ENCODE results near the gene TIMP2. TPM values are rescaled to one million over a fixed set of nuclear protein-coding genes. Genes with fewer than 3 reads are reported as not detected.

Gene TIMP2
- total and polyA plus RNA-seq, 2 experiments from 2014 or later: 20.9 to 63.3 TPM

DNA sequence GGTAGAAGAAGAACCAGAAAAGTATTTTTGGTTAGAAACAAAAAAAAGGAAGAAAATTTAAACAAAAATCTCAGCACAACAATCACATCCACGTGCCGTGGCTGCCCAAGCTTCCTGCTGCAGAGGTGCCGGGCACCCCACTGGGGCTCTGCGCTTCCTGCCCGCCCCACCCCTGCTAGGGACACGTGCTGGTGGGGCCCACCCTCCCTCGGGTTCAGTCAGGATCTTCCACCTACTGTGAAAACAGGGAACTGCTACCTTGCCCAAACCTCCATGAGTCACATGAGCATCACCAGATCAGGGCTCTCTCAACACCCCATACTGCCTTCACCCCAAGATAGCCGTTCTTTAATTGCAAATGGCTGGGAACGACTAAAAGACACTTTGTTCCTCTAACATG, 118.7 kb downstream of the TIMP2 start:
- no peak overlapping the region for H3K4me3 ChIP-seq
- H2AFZ ChIP-seq: no peak overlapping the region
- TF ChIP-seq CTCF (IDR thresholded peaks at IDR 0.05; ENCODE audit: poor library complexity) (no peak), EZH2 (IDR thresholded peaks at IDR 0.05; ENCODE audit: borderline replicate concordance) (no peak), EZH2phosphoT487 (IDR thresholded peaks at IDR 0.05; ENCODE audit: low read depth, severe bottlenecking, unreplicated experiment) (no peak)
- H3K9me2 ChIP-seq (replicated peaks; ENCODE audit: insufficient read depth): no peaks in the 10 kb centered on the region
- WGBS (ENCODE audit: low lambda C conversion rate, missing lambda C conversion rate): 90% methylated on average over 9 of the region's 9 CpGs
- no peaks in the 10 kb centered on the region for H4K20me1 ChIP-seq (ENCODE audit: insufficient read depth, poor library complexity, severe bottlenecking)
- H3K4me2 ChIP-seq: no peak overlapping the region
- no peaks in the 10 kb centered on the region for H3K4me1 ChIP-seq (ENCODE audit: insufficient read depth)
- no peak overlapping the region for H3K27ac ChIP-seq
- DNase-seq (ENCODE audit: low spot score): no peak
- no peaks in the 10 kb centered on the region for H3K9me3 ChIP-seq (ENCODE audit: low read depth)
- peaks cover 4% of the 10 kb centered on the region for H3K36me3 ChIP-seq (replicated peaks; ENCODE audit: insufficient read depth, low read depth)
- H3K79me2 ChIP-seq: no peaks in the 10 kb centered on the region
- no peaks in the 10 kb centered on the region for H3K27me3 ChIP-seq

- Histone ChIP-seq H3K36me3 (replicated peaks; ENCODE audit: insufficient read depth, low read depth) (peaks cover 4% of the 10 kb centered on the region), H3K4me3 (no peak overlapping the region), H3K27me3 (no peaks in the 10 kb centered on the region), H3K27ac (no peak overlapping the region), H3K4me1 (ENCODE audit: insufficient read depth) (no peaks in the 10 kb centered on the region), H3K4me2 (no peak overlapping the region), H2AFZ (no peak overlapping the region), H4K20me1 (ENCODE audit: insufficient read depth, poor library complexity, severe bottlenecking) (no peaks in the 10 kb centered on the region), H3K9me2 (replicated peaks; ENCODE audit: insufficient read depth) (no peaks in the 10 kb centered on the region), H3K9me3 (ENCODE audit: low read depth) (no peaks in the 10 kb centered on the region), H3K79me2 (no peaks in the 10 kb centered on the region)
- DNase-seq (ENCODE audit: low spot score): no peak
- WGBS (ENCODE audit: low lambda C conversion rate, missing lambda C conversion rate): 94% methylated on average over 14 of the region's 14 CpGs
- no peak for TF ChIP-seq EZH2 (IDR thresholded peaks at IDR 0.05; ENCODE audit: borderline replicate concordance)
- TF ChIP-seq CTCF (IDR thresholded peaks at IDR 0.05; ENCODE audit: poor library complexity): no peak
- TF ChIP-seq EZH2phosphoT487 (IDR thresholded peaks at IDR 0.05; ENCODE audit: low read depth, severe bottlenecking, unreplicated experiment): no peak
Observed at GRCh38 chr17:78805301-78805700, 119.9 kb downstream of the TIMP2 start.

- Histone ChIP-seq H3K79me2 (no peaks in the 10 kb centered on the region), H3K9me3 (ENCODE audit: low read depth) (no peaks in the 10 kb centered on the region), H3K9me2 (replicated peaks; ENCODE audit: insufficient read depth) (no peaks in the 10 kb centered on the region), H3K27ac (no peak overlapping the region), H3K4me1 (ENCODE audit: insufficient read depth) (no peaks in the 10 kb centered on the region), H3K27me3 (no peaks in the 10 kb centered on the region), H2AFZ (no peak overlapping the region), H3K4me3 (no peak overlapping the region), H3K36me3 (replicated peaks; ENCODE audit: insufficient read depth, low read depth) (no peaks in the 10 kb centered on the region), H3K4me2 (no peak overlapping the region), H4K20me1 (ENCODE audit: insufficient read depth, poor library complexity, severe bottlenecking) (no peaks in the 10 kb centered on the region)
- TF ChIP-seq CTCF (IDR thresholded peaks at IDR 0.05; ENCODE audit: poor library complexity) (no peak), EZH2phosphoT487 (IDR thresholded peaks at IDR 0.05; ENCODE audit: low read depth, severe bottlenecking, unreplicated experiment) (no peak), EZH2 (IDR thresholded peaks at IDR 0.05; ENCODE audit: borderline replicate concordance) (no peak)
- no peak for DNase-seq (ENCODE audit: low spot score)
- 95% methylated on average over 11 of the region's 11 CpGs for WGBS (ENCODE audit: low lambda C conversion rate, missing lambda C conversion rate)
Observed at GRCh38 chr17:78804777-78805176, 120.4 kb downstream of the TIMP2 start.
